ENCODE data around the gene SRP19. TPM values are rescaled to one million over a fixed set of nuclear protein-coding genes. Genes with fewer than 3 reads are reported as not detected.

Gene SRP19
- total RNA-seq = 10 to 100 TPM; 47.6 to 49.4 TPM

DNA sequence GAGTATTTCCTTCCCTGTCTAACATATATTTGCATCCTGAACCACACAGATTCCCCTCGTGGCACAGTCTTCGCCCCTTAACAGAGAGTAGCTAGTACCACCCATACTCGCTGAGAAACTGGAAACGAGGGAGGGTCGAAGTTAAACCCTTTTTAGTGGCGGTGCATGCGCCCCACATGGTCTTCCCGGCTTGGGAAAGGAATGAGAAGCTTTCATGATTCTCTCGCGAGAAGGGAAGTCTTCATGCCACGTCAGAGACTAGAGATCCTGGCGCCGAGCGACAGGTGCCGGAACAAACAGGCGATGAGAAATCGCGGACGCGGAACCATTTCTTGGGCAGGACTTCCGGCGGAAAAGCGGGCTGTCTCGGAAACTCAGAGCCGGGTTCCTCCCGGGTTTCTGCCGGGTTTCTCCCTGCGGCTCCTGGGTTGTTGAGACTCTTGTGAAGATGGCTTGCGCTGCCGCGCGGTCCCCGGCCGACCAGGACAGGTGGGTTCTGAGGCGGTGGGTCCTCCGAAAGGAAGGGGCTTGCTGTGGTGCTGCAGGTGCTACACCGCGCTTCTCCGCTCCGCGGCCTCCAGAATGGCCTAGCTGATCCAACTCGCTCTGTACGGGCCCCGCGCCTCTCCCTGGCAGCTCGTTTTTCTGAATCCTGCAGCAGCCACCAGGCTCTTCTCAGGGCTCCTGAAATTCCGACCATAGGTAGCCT lies at the start of gene SRP19:
Gene SRP19, plus strand, starts transcription at position 359 of the 709 bp plus-strand sequence. Its CDS starts 90 bp downstream, at position 449.
- CTCF ChIA-PET = interaction anchor here (0.7 to 3.2 kb wide), 12 partner anchors 9 to 147 kb away, joined by 3 to 22 read pairs (median 4); no protein-coding TSS in a partner anchor
- peak within 1 kb of the TSS; percentile 98 for H3K27ac Mint-ChIP-seq
- H3K36me3 Mint-ChIP-seq (ENCODE audit: low read depth) = peaks cover 19% of the 10 kb centered on the region
- no peaks in the 10 kb centered on the region for H3K9me3 Mint-ChIP-seq (ENCODE audit: low read depth)
- peaks cover 9% of the 10 kb centered on the region for H3K27me3 Mint-ChIP-seq
- peak; percentile 95 for ATAC-seq
- POLR2A ChIA-PET = interaction anchor here (0.6 to 1.6 kb wide), 5 partner anchors 13 to 305 kb away, joined by 3 to 6 read pairs (median 4); partner anchors contain the start of gene DCP2
- DNase-seq = peak; percentile 95
- peak within 1 kb of the TSS; percentile 97 for H3K4me3 Mint-ChIP-seq
- H3K4me1 Mint-ChIP-seq = peaks cover 32% of the 10 kb centered on the region
- intact Hi-C loops (cut with DNase I, micrococcal nuclease) = loop anchor here (1.0 to 10.0 kb wide), 14 partner anchors 18 to 1769 kb away; partner anchors contain the start of genes REEP5 (in 2 of the 2), APC (in 1 of the 2), CAMK4 (in 1 of the 2) and DCP2 (in 1 of the 2)

DNA sequence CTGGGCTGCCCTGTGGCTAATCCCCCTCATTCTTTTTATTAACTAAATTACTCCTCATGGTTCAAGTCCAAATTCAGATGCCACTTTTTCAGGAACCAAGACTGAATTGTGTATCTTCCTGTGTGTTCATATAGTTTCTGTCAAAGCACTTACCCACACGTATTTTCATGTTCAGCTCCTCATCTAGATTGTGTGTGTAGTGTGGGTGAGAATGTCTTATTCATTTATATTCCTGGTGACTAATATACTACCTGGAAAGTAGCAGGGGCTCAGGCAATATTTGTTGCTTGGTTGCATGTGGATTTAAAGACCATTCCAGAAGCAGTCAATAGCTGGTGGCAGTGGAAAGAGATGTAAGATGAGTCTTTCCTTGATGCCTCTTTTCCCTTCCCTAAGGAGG lies 48.5 kb upstream of the SRP19 start:
- H3K27ac Mint-ChIP-seq = peak overlapping the region; percentile 39
- POLR2A ChIA-PET = no interaction called here
- CTCF ChIA-PET = interaction anchor here (1.0 kb wide), 1 partner anchor 54 kb away, joined by 3 read pairs; no protein-coding TSS in a partner anchor
- H3K27me3 Mint-ChIP-seq = no peaks in the 10 kb centered on the region
- peaks cover 11% of the 10 kb centered on the region for H3K4me1 Mint-ChIP-seq
- no peaks in the 10 kb centered on the region for H3K9me3 Mint-ChIP-seq (ENCODE audit: low read depth)
- peak; percentile 42 for ATAC-seq
- H3K36me3 Mint-ChIP-seq (ENCODE audit: low read depth) = peaks cover 25% of the 10 kb centered on the region
- no peak overlapping the region for H3K4me3 Mint-ChIP-seq
- DNase-seq = no peak
- intact Hi-C loops (cut with DNase I, micrococcal nuclease) = no loop called here

DNA sequence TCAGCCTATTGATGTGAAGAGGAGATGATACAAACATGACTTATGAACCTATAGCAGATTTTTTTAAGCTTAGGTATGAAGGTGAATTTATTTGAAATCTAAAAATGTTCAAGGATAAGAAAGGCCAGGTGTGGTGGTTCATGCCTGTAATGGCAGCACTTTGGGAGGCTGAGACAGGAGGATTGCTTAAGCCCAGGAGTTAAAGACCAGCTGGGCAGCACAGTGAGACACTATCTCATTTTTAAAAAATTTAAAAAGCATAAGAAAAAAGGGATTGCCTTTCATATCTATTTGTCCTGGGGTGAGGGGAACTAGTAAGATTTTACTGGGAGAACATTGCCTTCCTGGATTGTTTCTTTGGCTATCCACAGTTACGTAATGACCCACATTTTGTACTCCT lies 40.8 kb upstream of the SRP19 start:
- intact Hi-C loops (cut with DNase I, micrococcal nuclease) = no loop called here
- CTCF ChIA-PET = no interaction called here
- POLR2A ChIA-PET = no interaction called here
- H3K4me1 Mint-ChIP-seq = no peaks in the 10 kb centered on the region
- H3K27me3 Mint-ChIP-seq = no peaks in the 10 kb centered on the region
- H3K27ac Mint-ChIP-seq = no peak overlapping the region
- no peaks in the 10 kb centered on the region for H3K9me3 Mint-ChIP-seq (ENCODE audit: low read depth)
- H3K4me3 Mint-ChIP-seq = no peak overlapping the region
- ATAC-seq (no peak), DNase-seq (no peak)
- peaks cover 16% of the 10 kb centered on the region for H3K36me3 Mint-ChIP-seq (ENCODE audit: low read depth)

DNA sequence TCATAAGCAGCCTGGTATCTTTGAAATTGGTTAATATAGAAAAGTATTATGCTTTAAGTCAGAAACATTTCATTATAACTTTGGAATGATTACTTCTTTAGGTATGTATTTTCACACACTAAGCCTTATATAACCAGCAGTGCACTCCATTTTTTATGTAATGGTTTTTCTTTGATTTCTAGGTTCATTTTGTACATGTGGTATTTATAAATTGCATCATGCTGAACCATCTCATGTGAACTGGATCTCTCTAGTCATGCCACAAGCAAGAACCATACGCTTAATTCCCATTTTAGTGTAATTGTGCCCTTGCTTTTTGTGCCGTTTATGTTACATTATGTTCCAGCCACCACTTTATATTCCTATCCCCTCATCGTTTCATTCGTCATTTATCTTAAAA lies 38.6 kb upstream of the SRP19 start:
- POLR2A ChIA-PET = no interaction called here
- DNase-seq (no peak), ATAC-seq (no peak)
- CTCF ChIA-PET = no interaction called here
- H3K9me3 Mint-ChIP-seq (ENCODE audit: low read depth) = no peaks in the 10 kb centered on the region
- H3K27me3 Mint-ChIP-seq = no peaks in the 10 kb centered on the region
- no peaks in the 10 kb centered on the region for H3K4me1 Mint-ChIP-seq
- peaks cover 18% of the 10 kb centered on the region for H3K36me3 Mint-ChIP-seq (ENCODE audit: low read depth)
- no peak overlapping the region for H3K27ac Mint-ChIP-seq
- H3K4me3 Mint-ChIP-seq = no peak overlapping the region
- intact Hi-C loops (cut with DNase I, micrococcal nuclease) = no loop called here

DNA sequence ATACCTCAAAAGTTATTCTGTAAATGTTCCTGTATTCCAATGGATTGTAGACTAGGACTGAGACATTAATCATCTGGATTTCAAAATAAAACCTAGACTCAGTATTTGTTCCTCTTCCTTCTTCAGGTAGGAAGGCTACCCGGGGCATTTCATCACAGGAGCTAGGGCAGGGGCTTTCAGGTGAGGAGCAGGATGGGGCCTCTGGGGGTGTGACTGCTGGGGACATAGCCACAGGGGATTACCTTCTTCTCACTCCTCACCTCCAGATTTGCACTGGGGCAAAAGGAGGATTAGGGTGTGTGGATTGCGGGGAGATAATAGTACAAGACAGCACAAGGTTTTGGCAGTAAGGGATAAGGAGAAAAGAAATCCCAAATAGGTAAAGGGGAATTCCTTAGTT lies 37.9 kb upstream of the SRP19 start:
- Mint-ChIP-seq H3K9me3 (ENCODE audit: low read depth) (no peaks in the 10 kb centered on the region), H3K27ac (peak overlapping the region; percentile 3), H3K27me3 (no peaks in the 10 kb centered on the region), H3K4me3 (no peak overlapping the region), H3K4me1 (no peaks in the 10 kb centered on the region), H3K36me3 (ENCODE audit: low read depth) (peaks cover 14% of the 10 kb centered on the region)
- POLR2A ChIA-PET = no interaction called here
- ATAC-seq (no peak), DNase-seq (no peak)
- CTCF ChIA-PET = no interaction called here
- intact Hi-C loops (cut with DNase I, micrococcal nuclease) = no loop called here

DNA sequence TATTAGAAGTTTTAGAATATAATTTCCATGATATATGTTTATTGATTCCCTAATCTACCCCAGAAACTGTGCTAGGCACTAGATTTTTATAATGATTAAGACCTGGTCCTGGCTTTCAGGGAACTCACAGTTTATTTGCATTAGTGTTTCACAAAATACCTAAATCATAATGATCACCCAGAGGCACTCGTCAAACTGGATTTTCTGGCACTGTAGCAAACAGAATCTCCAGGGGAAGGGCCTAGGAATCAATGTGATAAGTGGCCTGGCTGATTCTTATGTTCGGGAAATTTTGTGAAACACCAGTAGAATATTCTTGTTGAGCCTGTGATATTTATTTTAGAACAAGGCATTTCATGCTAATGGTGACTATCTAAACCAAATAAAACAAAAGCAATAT lies 37.4 kb upstream of the SRP19 start:
- no peak overlapping the region for H3K4me3 Mint-ChIP-seq
- CTCF ChIA-PET = no interaction called here
- DNase-seq (no peak), ATAC-seq (no peak)
- no peaks in the 10 kb centered on the region for H3K9me3 Mint-ChIP-seq (ENCODE audit: low read depth)
- intact Hi-C loops (cut with DNase I, micrococcal nuclease) = no loop called here
- POLR2A ChIA-PET = no interaction called here
- no peak overlapping the region for H3K27ac Mint-ChIP-seq
- H3K27me3 Mint-ChIP-seq = no peaks in the 10 kb centered on the region
- no peaks in the 10 kb centered on the region for H3K4me1 Mint-ChIP-seq
- H3K36me3 Mint-ChIP-seq (ENCODE audit: low read depth) = peaks cover 14% of the 10 kb centered on the region

DNA sequence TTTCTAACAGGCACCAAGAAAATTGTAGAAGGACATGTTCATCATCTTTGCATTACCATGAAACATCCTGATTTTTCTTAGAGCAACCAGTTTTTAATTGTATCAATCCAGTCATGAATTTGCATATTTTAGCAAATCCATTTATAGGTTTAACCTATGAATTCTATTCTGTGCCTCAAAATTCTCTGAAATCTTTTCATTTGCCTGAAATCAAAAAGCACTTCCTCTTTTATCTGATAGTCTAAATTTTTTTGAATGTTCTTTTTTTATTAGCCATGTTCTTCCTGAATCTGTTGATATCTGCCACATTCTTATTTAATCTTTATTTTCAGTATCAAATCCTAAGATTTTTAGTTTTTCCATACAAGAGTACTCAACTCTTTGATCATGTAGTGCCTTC lies 36.9 kb upstream of the SRP19 start:
- H3K4me1 Mint-ChIP-seq = no peaks in the 10 kb centered on the region
- CTCF ChIA-PET = no interaction called here

DNA sequence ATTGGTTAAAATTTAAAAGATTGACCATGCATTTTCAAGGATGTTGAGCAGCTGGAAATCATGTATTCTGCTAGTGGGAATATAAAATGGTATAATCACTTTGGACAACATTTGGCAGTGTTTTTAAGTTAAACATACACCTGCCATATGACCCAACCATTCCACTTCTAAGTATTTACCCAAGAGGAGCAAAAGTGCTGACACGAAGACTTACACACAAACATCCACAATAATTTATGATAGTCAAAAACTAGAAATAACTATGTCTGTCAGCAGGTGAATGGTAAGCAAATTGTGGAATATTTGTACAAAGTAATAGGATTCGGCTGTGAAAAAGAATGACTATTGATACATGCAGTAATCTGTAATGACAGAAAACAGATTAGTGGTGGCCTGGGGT lies 30.7 kb upstream of the SRP19 start:
- DNase-seq (no peak), ATAC-seq (no peak)
- Mint-ChIP-seq H3K27me3 (no peaks in the 10 kb centered on the region), H3K4me1 (no peaks in the 10 kb centered on the region), H3K4me3 (no peak overlapping the region), H3K9me3 (ENCODE audit: low read depth) (no peaks in the 10 kb centered on the region), H3K27ac (no peak overlapping the region), H3K36me3 (ENCODE audit: low read depth) (peaks cover 24% of the 10 kb centered on the region)
- intact Hi-C loops (cut with DNase I, micrococcal nuclease) = no loop called here
- POLR2A ChIA-PET = no interaction called here
- CTCF ChIA-PET = interaction anchor here (0.8 to 1.4 kb wide), 2 partner anchors 19 to 1106 kb away, joined by 3 read pairs; no protein-coding TSS in a partner anchor

More for the DNA sequence above, 36.9 kb upstream of the SRP19 start:
- DNase-seq = no peak
- Mint-ChIP-seq H3K9me3 (ENCODE audit: low read depth) (no peaks in the 10 kb centered on the region), H3K36me3 (ENCODE audit: low read depth) (peaks cover 17% of the 10 kb centered on the region), H3K27ac (no peak overlapping the region), H3K27me3 (no peaks in the 10 kb centered on the region), H3K4me3 (no peak overlapping the region)
- intact Hi-C loops (cut with DNase I, micrococcal nuclease) = no loop called here
- no peak for ATAC-seq
- POLR2A ChIA-PET = no interaction called here

DNA sequence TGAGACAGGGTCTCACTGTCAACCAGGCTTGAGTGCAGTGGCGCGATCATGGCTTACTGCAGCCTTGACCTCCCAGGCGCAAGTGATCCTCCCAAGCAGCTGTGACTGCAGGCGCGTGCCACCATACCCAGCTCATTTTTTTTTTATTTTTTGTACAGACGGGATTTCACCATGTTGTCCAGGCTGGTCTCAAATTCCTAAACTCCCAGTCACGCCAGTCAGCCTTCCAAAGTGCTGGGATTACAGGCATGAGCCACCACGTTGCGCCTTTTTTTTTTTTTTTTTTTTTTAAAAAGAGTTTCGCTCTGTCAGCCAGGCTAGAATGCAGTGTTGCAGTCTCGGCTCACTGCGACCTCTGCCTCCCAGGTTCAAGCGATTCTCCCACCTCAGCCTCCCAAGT lies 27.1 kb upstream of the SRP19 start:
- no peak for ATAC-seq
- H3K9me3 Mint-ChIP-seq (ENCODE audit: low read depth) = no peaks in the 10 kb centered on the region
- no peak overlapping the region for H3K4me3 Mint-ChIP-seq
- no peaks in the 10 kb centered on the region for H3K27me3 Mint-ChIP-seq
- no peak overlapping the region for H3K27ac Mint-ChIP-seq
- peaks cover 36% of the 10 kb centered on the region for H3K36me3 Mint-ChIP-seq (ENCODE audit: low read depth)
- POLR2A ChIA-PET = no interaction called here
- DNase-seq = no peak
- H3K4me1 Mint-ChIP-seq = no peaks in the 10 kb centered on the region
- CTCF ChIA-PET = interaction anchor here (1.9 kb wide), 1 partner anchor 14 kb away, joined by 4 read pairs; no protein-coding TSS in a partner anchor
- intact Hi-C loops (cut with DNase I, micrococcal nuclease) = no loop called here

DNA sequence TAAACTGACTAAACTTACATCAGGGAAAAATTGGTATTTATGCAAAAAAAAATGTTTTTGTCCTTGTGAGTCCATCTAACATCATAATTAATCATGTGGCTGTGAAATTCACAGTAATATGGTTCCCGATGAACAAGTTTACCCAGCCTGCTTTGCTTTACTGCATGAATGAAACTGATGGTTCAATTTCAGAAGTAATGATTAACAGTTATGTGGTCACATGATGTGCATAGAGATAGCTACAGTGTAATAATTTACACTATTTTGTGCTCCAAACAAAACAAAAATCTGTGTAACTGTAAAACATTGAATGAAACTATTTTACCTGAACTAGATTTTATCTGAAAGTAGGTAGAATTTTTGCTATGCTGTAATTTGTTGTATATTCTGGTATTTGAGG lies 16.6 kb upstream of the SRP19 start:
- intact Hi-C loops (cut with DNase I, micrococcal nuclease) = no loop called here
- ATAC-seq (no peak), DNase-seq (no peak)
- ChIA-PET POLR2A (no interaction called here), CTCF (interaction anchor here (1.0 kb wide), 1 partner anchor 9 kb away, joined by 4 read pairs; no protein-coding TSS in a partner anchor)
- Mint-ChIP-seq H3K4me1 (peaks cover 4% of the 10 kb centered on the region), H3K27me3 (no peaks in the 10 kb centered on the region), H3K9me3 (ENCODE audit: low read depth) (no peaks in the 10 kb centered on the region), H3K4me3 (no peak overlapping the region), H3K36me3 (ENCODE audit: low read depth) (peaks cover 11% of the 10 kb centered on the region), H3K27ac (no peak overlapping the region)

DNA sequence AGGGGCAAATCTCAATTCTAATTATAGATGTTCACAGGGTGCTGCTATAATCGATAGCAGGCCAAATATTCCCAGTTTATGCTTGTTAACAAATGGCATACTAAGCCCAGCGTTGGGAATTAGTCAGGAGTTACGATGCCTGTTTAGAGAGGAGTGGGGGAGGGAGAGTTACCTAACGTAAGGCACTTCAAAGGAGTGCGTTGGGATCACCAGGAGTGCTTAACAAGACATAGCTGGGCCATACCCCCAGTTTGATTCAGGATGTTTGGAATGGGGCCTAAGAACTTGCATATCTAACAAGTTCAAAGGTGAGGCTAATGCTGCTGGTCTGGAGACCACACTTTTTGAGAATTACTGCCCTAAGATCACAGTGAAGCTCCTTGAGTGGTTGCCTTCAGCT lies 14.5 kb upstream of the SRP19 start:
- Mint-ChIP-seq H3K27ac (no peak overlapping the region), H3K4me3 (no peak overlapping the region), H3K36me3 (ENCODE audit: low read depth) (peaks cover 2% of the 10 kb centered on the region), H3K4me1 (peaks cover 4% of the 10 kb centered on the region), H3K27me3 (no peaks in the 10 kb centered on the region), H3K9me3 (ENCODE audit: low read depth) (no peaks in the 10 kb centered on the region)
- POLR2A ChIA-PET = no interaction called here
- CTCF ChIA-PET = interaction anchor here (0.5 kb wide), 1 partner anchor 158 kb away, joined by 3 read pairs; no protein-coding TSS in a partner anchor
- intact Hi-C loops (cut with DNase I, micrococcal nuclease) = no loop called here
- DNase-seq (no peak), ATAC-seq (no peak)

DNA sequence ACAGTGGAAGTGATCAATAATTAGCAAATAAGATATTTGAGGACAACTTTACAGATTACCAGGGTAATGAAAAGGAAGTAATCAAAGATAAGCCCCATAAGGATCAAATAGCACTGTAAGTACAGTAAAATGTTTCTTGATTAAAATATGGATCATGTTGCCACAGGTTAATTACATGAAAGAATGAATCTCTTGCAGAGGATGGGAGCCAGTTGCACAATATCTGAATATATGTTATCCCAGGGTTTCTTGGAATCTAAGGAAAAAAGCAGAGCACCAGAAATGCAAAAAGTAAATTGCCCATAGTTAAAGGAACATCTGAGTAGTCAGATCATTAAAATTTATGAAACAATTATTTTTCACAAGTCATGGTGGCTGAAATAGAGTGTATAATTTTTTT lies 13.8 kb upstream of the SRP19 start:
- peaks cover 4% of the 10 kb centered on the region for H3K4me1 Mint-ChIP-seq
- intact Hi-C loops (cut with DNase I, micrococcal nuclease) = no loop called here
- no peaks in the 10 kb centered on the region for H3K9me3 Mint-ChIP-seq (ENCODE audit: low read depth)
- H3K4me3 Mint-ChIP-seq = no peak overlapping the region
- no peak overlapping the region for H3K27ac Mint-ChIP-seq
- no peaks in the 10 kb centered on the region for H3K27me3 Mint-ChIP-seq
- ATAC-seq = no peak
- peaks cover 2% of the 10 kb centered on the region for H3K36me3 Mint-ChIP-seq (ENCODE audit: low read depth)
- ChIA-PET POLR2A (no interaction called here), CTCF (interaction anchor here (2.2 kb wide), 1 partner anchor 10 kb away, joined by 9 read pairs; no protein-coding TSS in a partner anchor)
- DNase-seq = no peak

All from activated CD4-positive, alpha-beta T cell treated with anti-CD3 and anti-CD28 coated beads for 36 hours (primary cell).